GM23248 (cell line): Measurements from ENCODE around the gene ROR1. TPM values are rescaled to one million over a fixed set of nuclear protein-coding genes. Genes with fewer than 3 reads are reported as not detected.

Source experiments
- DNase-seq: peaks from one replicate; pipeline ENCODE4 v3.0.0-alpha.2; 2015
- H2AFZ ChIP-seq: fragments of 200-600 bp; sonication (generic); 2 replicates; pipeline ENCODE4 v1.6.1; 2016; ENCODE audit warnings: antibody characterized with exemption
- H3F3A ChIP-seq: fragments of 200-600 bp; sonication (generic); 2 replicates; pipeline ENCODE4 v1.6.1; 2016; ENCODE audit warnings: mild to moderate bottlenecking, antibody characterized with exemption, mixed run types; ENCODE audit not compliant: insufficient read depth
- H3K27ac ChIP-seq: fragments of 200-600 bp; sonication (generic); 2 replicates; pipeline ENCODE4 v1.5.1; 2016; ENCODE audit warnings: mild to moderate bottlenecking
- H3K27me3 ChIP-seq: fragments of 200-600 bp; sonication (generic); replicated peaks from 2 replicates; pipeline ENCODE4 v1.6.1; 2016; ENCODE audit warnings: mild to moderate bottlenecking; ENCODE audit not compliant: insufficient read depth
- H3K36me3 ChIP-seq: fragments of 200-600 bp; sonication (generic); 2 replicates; pipeline ENCODE4 v1.6.1; 2016; ENCODE audit warnings: low read depth, mild to moderate bottlenecking
- H3K4me1 ChIP-seq: fragments of 200-600 bp; sonication (generic); 2 replicates; pipeline ENCODE4 v1.6.1; 2016; ENCODE audit warnings: mild to moderate bottlenecking; ENCODE audit not compliant: insufficient read depth
- H3K4me2 ChIP-seq: fragments of 200-600 bp; sonication (generic); one replicate; pipeline ENCODE4 v1.6.1; 2016; ENCODE audit warnings: mild to moderate bottlenecking; ENCODE audit not compliant: unreplicated experiment
- H3K4me3 ChIP-seq: fragments of 200-600 bp; sonication (generic); 2 replicates; pipeline ENCODE4 v1.5.1; 2016; ENCODE audit warnings: mild to moderate bottlenecking
- H3K79me2 ChIP-seq: fragments of 200-600 bp; sonication (generic); 2 replicates; pipeline ENCODE4 v1.6.1; 2016; ENCODE audit warnings: mild to moderate bottlenecking; ENCODE audit not compliant: insufficient read depth
- H3K9ac ChIP-seq: fragments of 200-600 bp; sonication (generic); 2 replicates; pipeline ENCODE4 v1.6.1; 2016; ENCODE audit warnings: mild to moderate bottlenecking
- H3K9me2 ChIP-seq: fragments of 200-600 bp; sonication (generic); 2 replicates; pipeline ENCODE4 v1.6.1; 2016; ENCODE audit warnings: mixed run types, mild to moderate bottlenecking, moderate library complexity; ENCODE audit not compliant: insufficient read depth
- H3K9me3 ChIP-seq: fragments of 200-600 bp; sonication (generic); one replicate; pipeline ENCODE4 v1.6.1; 2017; ENCODE audit warnings: low read depth
- H4K20me1 ChIP-seq: fragments of 200-600 bp; sonication (generic); 2 replicates; pipeline ENCODE4 v1.6.0; 2016; ENCODE audit not compliant: insufficient read depth
- EZH2 ChIP-seq: fragments of 200-600 bp; sonication (generic); IDR thresholded peaks from 2 replicates; pipeline ENCODE4 v1.6.1; 2018; ENCODE audit warnings: antibody characterized with exemption, mild to moderate bottlenecking; ENCODE audit not compliant: insufficient read depth, poor library complexity, severe bottlenecking
- EZH2phosphoT487 ChIP-seq: fragments of 200-600 bp; sonication (generic); IDR thresholded peaks from 2 replicates; pipeline ENCODE4 v1.6.1; 2018; ENCODE audit warnings: antibody characterized with exemption, moderate library complexity, mild to moderate bottlenecking, low read depth; ENCODE audit not compliant: insufficient read depth
- WGBS, 2 experiments: methylation state at CpG; one replicate each; pipeline ENCODE4 v1.1.6; 2015 to 2017; ENCODE audit warnings: low lambda C conversion rate in 2 of 2, low coverage in 1 of 2; ENCODE audit errors: missing lambda C conversion rate in 2 of 2; 5-methylcytosine and 5-hydroxymethylcytosine counted together
- in situ Hi-C: fragments of 300-500 bp; cut with MboI; formaldehyde crosslinking; loops from 2 replicates; pipeline ENCODE4 v1.15.0; 2020
- polyA plus RNA-seq: library from polyadenylated mRNA; unstranded; fragments of >200 nt; fragmentation: Nextera tagmentation; extraction: Ambion mirVana; gene quantifications from 2 replicates; pipeline ENCODE4 v1.2.1, GENCODE V29; 2016
- total RNA-seq: library from RNA; depleted of rRNA; stranded (reverse); fragments of >200 nt; shearing (Covaris generic); gene quantifications from 2 replicates; pipeline ENCODE4 v1.2.3, GENCODE V29; 2014

Gene ROR1
- total and polyA plus RNA-seq, 2 experiments from 2014 or later: 12.0 to 13.3 TPM

- H3K27ac ChIP-seq: no peak overlapping the region
- DNase-seq: no peak
- H3K79me2 ChIP-seq: no peaks in the 10 kb centered on the region
- H3K9ac ChIP-seq: no peak overlapping the region
- H3K9me2 ChIP-seq: no peaks in the 10 kb centered on the region
- 81 to 85% methylated on average over 10 of the region's 10 CpGs for WGBS, 2 experiments
- H3K4me2 ChIP-seq: no peak overlapping the region
- peaks cover 6% of the 10 kb centered on the region; the same call in 1 of the 2 replicates for H3K4me1 ChIP-seq
- in situ Hi-C loops: loop anchor here (10.0 to 25.0 kb wide), 3 partner anchors 221 to 321 kb away; no protein-coding TSS in a partner anchor
- no peak for TF ChIP-seq EZH2
- no peak for TF ChIP-seq EZH2phosphoT487
- no peaks in the 10 kb centered on the region for H3K36me3 ChIP-seq
- H3F3A ChIP-seq: no peaks in the 10 kb centered on the region
- H3K9me3 ChIP-seq: no peaks in the 10 kb centered on the region
- H2AFZ ChIP-seq: no peak overlapping the region
- H4K20me1 ChIP-seq: no peaks in the 10 kb centered on the region
- H3K4me3 ChIP-seq: no peak overlapping the region
- no peaks in the 10 kb centered on the region for H3K27me3 ChIP-seq
Measured at GRCh38 chr1:63913533-63913932, 139.7 kb downstream of the ROR1 start.

GRCh38 chr1:63914241-63914640 lies 140.4 kb downstream of the ROR1 start:
- H3K4me2 ChIP-seq: no peak overlapping the region
- H3K27me3 ChIP-seq: no peaks in the 10 kb centered on the region
- TF ChIP-seq EZH2phosphoT487 (no peak), EZH2 (no peak)
- H4K20me1 ChIP-seq: no peaks in the 10 kb centered on the region
- H3K4me3 ChIP-seq: no peak overlapping the region
- WGBS, 2 experiments: 87 to 93% methylated on average over 5 of the region's 5 CpGs
- no peaks in the 10 kb centered on the region for H3K36me3 ChIP-seq
- H3K4me1 ChIP-seq: peaks cover 6% of the 10 kb centered on the region; the same call in 1 of the 2 replicates
- no peaks in the 10 kb centered on the region for H3F3A ChIP-seq
- no peak overlapping the region for H2AFZ ChIP-seq
- in situ Hi-C loops: loop anchor here (10.0 to 25.0 kb wide), 3 partner anchors 221 to 321 kb away; no protein-coding TSS in a partner anchor
- no peaks in the 10 kb centered on the region for H3K9me2 ChIP-seq
- H3K9me3 ChIP-seq: no peaks in the 10 kb centered on the region
- H3K27ac ChIP-seq: no peak overlapping the region
- H3K79me2 ChIP-seq: no peaks in the 10 kb centered on the region
- DNase-seq: no peak
- H3K9ac ChIP-seq: no peak overlapping the region

DNA sequence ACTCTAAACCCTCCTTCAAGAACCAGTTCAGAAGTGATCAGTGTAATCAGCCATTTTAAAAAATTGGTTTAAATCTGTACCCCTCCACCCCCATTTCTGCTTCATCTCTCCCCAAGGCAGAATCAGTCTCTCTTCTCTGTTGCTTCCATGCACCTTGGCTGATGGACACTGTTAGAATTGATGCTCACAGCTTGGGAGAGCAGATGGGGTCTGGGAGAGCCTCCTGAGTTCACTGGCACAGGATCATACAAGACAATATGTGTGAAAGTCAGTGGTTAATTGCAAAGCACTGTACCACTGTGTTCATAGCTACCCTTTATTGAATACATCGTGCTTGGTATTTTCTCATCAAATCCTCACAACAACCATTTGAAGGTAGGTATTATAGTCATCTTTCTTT lies 140.9 kb downstream of the ROR1 start:
- H3K4me2 ChIP-seq: no peak overlapping the region

GRCh38 chr1:63915121-63915520 lies 141.3 kb downstream of the ROR1 start:
- no peaks in the 10 kb centered on the region for H3K79me2 ChIP-seq
- no peaks in the 10 kb centered on the region for H3K27me3 ChIP-seq
- no peaks in the 10 kb centered on the region for H3K9me2 ChIP-seq
- WGBS, 2 experiments: 93 to 100% methylated on average over 1 of the region's 1 CpG
- no peak overlapping the region for H2AFZ ChIP-seq
- in situ Hi-C loops: loop anchor here (10.0 to 25.0 kb wide), 3 partner anchors 220 to 320 kb away; no protein-coding TSS in a partner anchor
- TF ChIP-seq EZH2 (no peak), EZH2phosphoT487 (no peak)
- peaks cover 5% of the 10 kb centered on the region; the same call in 1 of the 2 replicates for H3F3A ChIP-seq
- H3K9me3 ChIP-seq: no peaks in the 10 kb centered on the region
- no peaks in the 10 kb centered on the region for H4K20me1 ChIP-seq
- H3K4me3 ChIP-seq: no peak overlapping the region
- H3K9ac ChIP-seq: no peak overlapping the region
- H3K4me2 ChIP-seq: no peak overlapping the region
- H3K36me3 ChIP-seq: no peaks in the 10 kb centered on the region
- peak; percentile 33 for DNase-seq
- H3K4me1 ChIP-seq: peaks cover 6% of the 10 kb centered on the region
- H3K27ac ChIP-seq: no peak overlapping the region

More for the DNA sequence above, 140.9 kb downstream of the ROR1 start:
- no peaks in the 10 kb centered on the region for H3K9me2 ChIP-seq
- H3K27ac ChIP-seq: no peak overlapping the region
- peaks cover 6% of the 10 kb centered on the region for H3K4me1 ChIP-seq
- no peaks in the 10 kb centered on the region for H4K20me1 ChIP-seq
- H3K36me3 ChIP-seq: no peaks in the 10 kb centered on the region
- DNase-seq: no peak
- TF ChIP-seq EZH2: no peak
- TF ChIP-seq EZH2phosphoT487: no peak
- in situ Hi-C loops: loop anchor here (10.0 to 25.0 kb wide), 3 partner anchors 220 to 320 kb away; no protein-coding TSS in a partner anchor
- no peaks in the 10 kb centered on the region for H3K79me2 ChIP-seq
- no peak overlapping the region for H2AFZ ChIP-seq
- no peak overlapping the region for H3K9ac ChIP-seq
- WGBS, 2 experiments: 100% methylated on average over 1 of the region's 1 CpG
- H3K9me3 ChIP-seq: no peaks in the 10 kb centered on the region
- no peaks in the 10 kb centered on the region for H3K27me3 ChIP-seq
- peaks cover under 1% of the 10 kb centered on the region; the same call in 1 of the 2 replicates for H3F3A ChIP-seq
- H3K4me3 ChIP-seq: no peak overlapping the region
